Stimulated activated CD8-positive, alpha-beta memory T cell treated with anti-CD3 and anti-CD28 coated beads, Interleukin-2, amount 100 ng/mL, for 1 hour (primary cell): Measurements from ENCODE around the gene LDHAL6B.

Experiments
- DNase-seq, 2 donors: peaks; one replicate each; pipeline ENCODE4 v3.0.0-alpha.2; 2020; ENCODE audit warnings: low read depth in 2 of 2

Gene LDHAL6B

DNA sequence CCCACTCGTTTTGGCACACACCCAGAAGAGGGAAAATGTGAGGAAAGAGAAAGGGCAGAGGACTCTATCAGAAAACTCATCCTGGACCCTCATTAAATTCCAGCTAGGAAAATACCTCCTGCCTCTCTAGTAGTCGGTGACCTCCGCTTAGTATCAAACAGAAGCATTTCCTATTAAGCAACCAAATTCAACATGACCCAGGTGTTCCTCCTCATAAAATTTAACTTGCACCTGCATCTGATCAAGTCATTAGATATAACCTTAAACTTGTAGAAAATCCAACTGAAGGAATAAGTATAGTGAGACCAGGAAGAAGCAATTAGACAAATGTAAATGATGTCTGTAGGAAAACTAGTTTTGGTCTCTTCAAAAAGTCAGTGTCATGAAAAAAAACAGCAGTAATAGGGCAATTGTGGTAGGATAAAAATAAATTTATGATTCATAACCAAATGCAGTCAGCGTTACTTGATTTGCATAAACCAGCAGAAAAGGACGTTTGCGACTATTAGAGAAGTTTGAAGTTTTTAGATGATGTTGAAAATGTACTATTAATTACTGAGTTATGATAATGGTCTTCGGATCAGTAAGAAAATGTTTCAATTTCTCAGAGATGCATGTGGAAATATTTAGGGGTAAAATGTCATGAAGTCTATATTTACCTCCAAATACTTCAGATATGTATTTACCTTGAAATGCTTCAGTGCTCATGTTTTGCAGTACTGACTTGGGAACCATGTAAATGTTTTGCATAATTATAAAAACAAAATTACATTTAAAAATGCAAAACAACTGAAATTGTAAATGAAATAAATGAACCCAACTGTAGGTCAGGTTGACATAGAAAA lies 44.6 kb downstream of the LDHAL6B start:
- DNase-seq: no peak

DNA sequence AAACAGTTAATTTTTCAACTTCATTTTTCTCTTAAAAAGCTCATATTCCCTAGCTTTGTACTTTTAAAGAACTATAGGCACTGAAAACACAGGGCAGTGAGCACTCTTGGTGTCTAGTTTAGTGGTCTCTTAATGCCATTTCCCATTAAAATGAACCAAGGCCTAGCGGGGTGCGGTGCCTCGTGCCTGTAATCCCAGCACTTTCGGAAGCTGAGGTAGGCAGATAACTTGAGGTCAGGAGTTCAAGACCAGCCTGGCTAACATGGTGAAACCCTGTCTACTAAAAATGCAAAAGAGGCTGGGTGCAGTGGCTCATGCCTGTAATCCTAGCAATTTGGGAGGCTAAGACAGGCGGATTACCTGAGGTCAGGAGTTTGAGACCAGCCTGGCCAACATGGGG lies 45.5 kb downstream of the LDHAL6B start:
- no peak for DNase-seq

GRCh38 chr15:59255680-59256336 lies 49.2 kb downstream of the LDHAL6B start:
- no peak for DNase-seq

- DNase-seq: no peak
Measured at GRCh38 chr15:59256482-59256881, 49.8 kb downstream of the LDHAL6B start.

- DNase-seq: no peak
Measured at GRCh38 chr15:59257140-59257539, 50.5 kb downstream of the LDHAL6B start.
